ENCODE measurements around the gene POLR2E. TPM values are rescaled to one million over a fixed set of nuclear protein-coding genes. Genes with fewer than 3 reads are reported as not detected.

POLR2E gene
- total RNA-seq, 2 experiments from 2014 or later: 171 to 229 TPM

DNA sequence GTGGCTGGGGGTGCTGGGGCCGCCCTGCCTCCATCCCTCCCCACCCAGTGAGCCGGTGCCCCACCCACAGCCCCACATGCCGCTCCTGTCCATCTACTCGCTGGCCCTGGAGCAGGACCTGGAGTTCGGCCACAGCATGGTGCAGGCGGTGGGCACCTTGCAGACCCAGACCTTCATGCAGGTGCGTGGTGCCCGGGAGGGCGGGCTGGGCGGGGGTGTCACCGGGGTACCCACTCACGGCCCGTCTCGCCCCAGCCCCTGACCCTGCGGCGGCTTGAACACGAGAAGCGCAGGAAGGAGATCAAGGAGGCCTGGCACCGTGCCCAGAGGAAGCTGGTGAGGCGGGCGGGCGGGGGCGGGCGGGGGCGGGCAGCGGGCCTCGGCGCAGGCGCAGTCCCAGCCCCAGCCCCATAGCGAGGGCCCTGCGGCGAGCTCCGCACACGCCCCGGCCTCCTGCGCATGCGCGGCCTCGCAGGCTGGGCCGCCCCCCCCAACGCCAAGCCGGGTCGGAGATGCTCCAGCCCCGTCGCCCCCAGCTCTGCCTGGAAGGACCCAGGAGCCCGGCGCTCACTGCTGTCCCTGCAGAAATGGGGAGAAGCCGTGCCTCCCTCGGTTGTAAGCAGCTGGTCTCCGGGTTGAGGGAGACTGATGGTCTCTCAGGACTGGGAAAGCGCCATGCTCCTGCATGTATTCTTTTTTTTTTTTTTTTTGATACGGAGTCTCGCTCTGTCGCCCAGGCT, 20.5 kb downstream of the POLR2E start:
- Mint-ChIP-seq H3K27me3 (no peaks in the 10 kb centered on the region), H3K4me3 (peak overlapping the region; percentile 52), H3K36me3 (ENCODE audit: low read depth) (peaks cover 65% of the 10 kb centered on the region), H3K27ac (peak overlapping the region; percentile 84), H3K4me1 (peaks cover 63% of the 10 kb centered on the region), H3K9me3 (ENCODE audit: low read depth) (no peaks in the 10 kb centered on the region)
- ATAC-seq (peak; percentile 22), DNase-seq (peak; percentile 93)
- ChIA-PET CTCF (interaction anchor here (0.6 to 4.1 kb wide), 5 partner anchors 9 to 290 kb away, joined by 3 to 26 read pairs (median 5); partner anchors contain the start of gene ARHGAP45), POLR2A (interaction anchor here (0.5 to 1.3 kb wide), 3 partner anchors 53 to 199 kb away, joined by 5 to 8 read pairs (median 7); partner anchors contain the start of genes CIRBP and RNU6-2)
- intact Hi-C loops (cut with DNase I, micrococcal nuclease): no loop called here

DNA sequence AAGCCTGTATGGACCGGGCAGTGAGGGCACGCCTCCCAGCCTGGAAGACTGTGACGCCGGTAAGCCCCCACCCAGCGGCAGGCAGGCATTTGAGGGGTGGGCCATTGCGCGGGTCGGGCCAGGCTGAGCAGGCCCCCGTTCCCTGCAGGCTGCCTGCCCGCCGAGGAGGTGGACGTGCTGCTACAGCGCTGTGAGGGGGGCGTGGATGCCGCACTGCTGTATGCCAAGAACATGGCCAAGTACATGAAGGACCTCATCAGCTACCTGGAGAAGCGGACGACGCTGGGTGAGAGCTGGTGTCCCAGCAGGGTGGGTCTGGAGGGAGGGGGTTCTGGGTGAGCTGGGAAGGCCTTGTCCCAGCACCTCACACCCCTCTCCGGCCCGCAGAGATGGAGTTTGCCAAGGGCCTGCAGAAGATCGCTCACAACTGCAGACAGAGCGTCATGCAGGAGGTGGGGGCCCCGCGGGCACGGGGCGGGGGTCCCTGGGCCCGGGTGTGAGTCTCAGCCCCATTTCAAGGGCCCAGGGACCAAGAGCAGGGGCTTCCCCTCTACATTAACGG, 21.1 kb downstream of the POLR2E start:
- H3K9me3 Mint-ChIP-seq (ENCODE audit: low read depth): no peaks in the 10 kb centered on the region
- ATAC-seq (no peak), DNase-seq (no peak)
- H3K27ac Mint-ChIP-seq: peak overlapping the region; percentile 13
- H3K36me3 Mint-ChIP-seq (ENCODE audit: low read depth): peaks cover 66% of the 10 kb centered on the region
- no peaks in the 10 kb centered on the region for H3K27me3 Mint-ChIP-seq
- H3K4me1 Mint-ChIP-seq: peaks cover 63% of the 10 kb centered on the region
- CTCF ChIA-PET: interaction anchor here (1.0 to 4.1 kb wide), 3 partner anchors 8 to 170 kb away, joined by 5 to 26 read pairs (median 6); partner anchors contain the start of gene ARHGAP45
- POLR2A ChIA-PET: interaction anchor here (1.2 to 1.3 kb wide), 2 partner anchors 53 to 195 kb away, joined by 7 to 8 read pairs; partner anchors contain the start of genes CIRBP and RNU6-2
- peak overlapping the region; percentile 47 for H3K4me3 Mint-ChIP-seq
- intact Hi-C loops (cut with DNase I, micrococcal nuclease): no loop called here

DNA sequence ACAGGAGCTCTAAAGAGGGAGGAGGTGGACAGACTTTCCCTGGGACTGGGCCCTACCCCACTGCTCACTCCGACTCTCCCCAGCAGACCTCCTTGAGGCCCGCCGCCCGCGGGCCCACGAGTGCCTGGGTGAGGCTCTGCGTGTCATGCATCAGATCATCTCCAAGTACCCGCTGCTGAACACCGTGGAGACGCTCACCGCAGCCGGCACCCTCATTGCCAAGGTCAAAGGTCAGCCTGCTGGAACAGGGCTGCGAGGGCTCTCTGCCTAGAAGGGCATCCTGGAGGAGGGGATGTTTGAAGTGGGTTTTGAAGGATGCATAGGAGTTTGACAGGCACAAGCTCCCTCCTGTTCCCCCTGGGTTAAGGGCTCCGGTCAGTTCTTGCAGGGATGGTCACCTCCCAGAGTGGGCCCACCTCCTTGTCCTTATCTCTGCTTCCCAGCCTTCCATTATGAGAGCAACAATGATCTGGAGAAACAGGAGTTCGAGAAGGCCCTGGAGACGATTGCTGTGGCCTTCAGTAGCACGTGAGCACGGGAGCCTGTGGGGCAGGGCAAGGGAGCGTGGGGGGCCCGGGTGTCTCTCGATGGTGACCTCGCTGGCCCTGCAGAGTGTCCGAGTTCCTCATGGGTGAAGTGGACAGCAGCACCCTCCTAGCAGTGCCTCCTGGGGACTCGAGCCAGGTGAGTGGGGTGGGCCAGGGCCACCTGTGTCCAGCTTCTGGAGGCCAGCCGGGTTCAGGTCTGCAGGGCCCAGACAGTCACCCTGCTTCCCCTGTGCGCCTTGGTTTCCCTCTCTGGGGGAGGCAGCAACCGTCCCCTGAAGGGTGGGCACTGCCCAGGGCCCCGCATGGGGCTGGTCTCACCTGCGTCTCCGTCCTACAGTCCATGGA, 21.9 kb downstream of the POLR2E start:
- peaks cover 68% of the 10 kb centered on the region for H3K4me1 Mint-ChIP-seq
- POLR2A ChIA-PET: interaction anchor here (1.2 kb wide), 1 partner anchor 46 kb away, joined by 3 read pairs; no protein-coding TSS in a partner anchor
- ATAC-seq: no peak
- no peak for DNase-seq
- H3K27me3 Mint-ChIP-seq: no peaks in the 10 kb centered on the region
- H3K36me3 Mint-ChIP-seq (ENCODE audit: low read depth): peaks cover 67% of the 10 kb centered on the region
- intact Hi-C loops (cut with DNase I, micrococcal nuclease): no loop called here
- H3K9me3 Mint-ChIP-seq (ENCODE audit: low read depth): no peaks in the 10 kb centered on the region
- H3K4me3 Mint-ChIP-seq: no peak overlapping the region
- CTCF ChIA-PET: interaction anchor here (1.0 kb wide), 1 partner anchor 171 kb away, joined by 3 read pairs; no protein-coding TSS in a partner anchor
- H3K27ac Mint-ChIP-seq: no peak overlapping the region

DNA sequence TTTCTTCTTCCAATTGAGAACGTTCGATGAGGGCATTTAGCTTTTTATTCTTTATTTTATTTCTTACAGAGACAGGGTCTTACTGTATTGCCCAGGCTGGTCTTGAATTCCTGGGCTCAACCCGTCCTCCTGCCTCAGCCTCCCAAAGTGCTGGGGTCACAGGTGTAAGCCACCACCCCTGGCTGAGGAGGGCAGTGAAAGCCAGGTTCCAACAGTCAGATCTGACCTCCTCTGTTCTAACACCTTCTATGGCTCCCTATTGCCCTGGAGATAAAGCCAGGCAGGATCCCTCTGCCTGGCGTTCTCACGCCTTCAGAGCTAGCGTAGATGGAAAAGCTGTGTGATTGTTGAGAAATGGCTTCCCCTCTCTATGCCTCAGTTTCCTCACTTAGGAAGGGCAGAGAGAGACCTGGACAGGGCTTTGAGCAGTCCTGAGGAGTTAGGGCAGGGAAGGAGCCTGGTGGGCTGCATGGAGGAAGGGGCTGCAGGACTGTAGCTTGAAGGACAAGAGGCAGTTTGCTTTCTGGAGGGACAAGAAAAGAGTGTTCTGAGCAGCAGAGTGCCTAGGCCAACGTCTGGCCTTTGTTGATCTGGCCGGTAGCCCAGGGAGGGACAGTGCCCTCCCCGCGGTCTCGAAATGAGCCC, 22.7 kb downstream of the POLR2E start:
- DNase-seq (no peak), ATAC-seq (no peak)
- peaks cover 59% of the 10 kb centered on the region for H3K36me3 Mint-ChIP-seq (ENCODE audit: low read depth)
- peak overlapping the region; percentile 33 for H3K27ac Mint-ChIP-seq
- intact Hi-C loops (cut with DNase I, micrococcal nuclease): no loop called here
- no peaks in the 10 kb centered on the region for H3K9me3 Mint-ChIP-seq (ENCODE audit: low read depth)
- peaks cover 59% of the 10 kb centered on the region for H3K4me1 Mint-ChIP-seq
- ChIA-PET CTCF (interaction anchor here (1.0 kb wide), 1 partner anchor 172 kb away, joined by 3 read pairs; no protein-coding TSS in a partner anchor), POLR2A (interaction anchor here (1.2 kb wide), 1 partner anchor 45 kb away, joined by 3 read pairs; no protein-coding TSS in a partner anchor)
- no peaks in the 10 kb centered on the region for H3K27me3 Mint-ChIP-seq
- no peak overlapping the region for H3K4me3 Mint-ChIP-seq

GRCh38 chr19:1070931-1071791, 24.0 kb downstream of the POLR2E start:
- intact Hi-C loops (cut with DNase I, micrococcal nuclease): no loop called here
- Mint-ChIP-seq H3K9me3 (ENCODE audit: low read depth) (no peaks in the 10 kb centered on the region), H3K4me1 (peaks cover 52% of the 10 kb centered on the region), H3K27me3 (no peaks in the 10 kb centered on the region), H3K4me3 (peak overlapping the region; percentile 51), H3K36me3 (ENCODE audit: low read depth) (peaks cover 53% of the 10 kb centered on the region), H3K27ac (peak overlapping the region; percentile 86)
- CTCF ChIA-PET: no interaction called here
- DNase-seq (no peak), ATAC-seq (no peak)
- POLR2A ChIA-PET: no interaction called here

- peak overlapping the region; percentile 85 for H3K4me3 Mint-ChIP-seq
- H3K27me3 Mint-ChIP-seq: no peaks in the 10 kb centered on the region
- ChIA-PET CTCF (no interaction called here), POLR2A (no interaction called here)
- DNase-seq (no peak), ATAC-seq (no peak)
- no peaks in the 10 kb centered on the region for H3K9me3 Mint-ChIP-seq (ENCODE audit: low read depth)
- intact Hi-C loops (cut with DNase I, micrococcal nuclease): no loop called here
- no peak overlapping the region for H3K27ac Mint-ChIP-seq
- peaks cover 48% of the 10 kb centered on the region for H3K4me1 Mint-ChIP-seq
- H3K36me3 Mint-ChIP-seq (ENCODE audit: low read depth): peaks cover 47% of the 10 kb centered on the region
Observed at GRCh38 chr19:1070576-1070930, 24.6 kb downstream of the POLR2E start.

DNA sequence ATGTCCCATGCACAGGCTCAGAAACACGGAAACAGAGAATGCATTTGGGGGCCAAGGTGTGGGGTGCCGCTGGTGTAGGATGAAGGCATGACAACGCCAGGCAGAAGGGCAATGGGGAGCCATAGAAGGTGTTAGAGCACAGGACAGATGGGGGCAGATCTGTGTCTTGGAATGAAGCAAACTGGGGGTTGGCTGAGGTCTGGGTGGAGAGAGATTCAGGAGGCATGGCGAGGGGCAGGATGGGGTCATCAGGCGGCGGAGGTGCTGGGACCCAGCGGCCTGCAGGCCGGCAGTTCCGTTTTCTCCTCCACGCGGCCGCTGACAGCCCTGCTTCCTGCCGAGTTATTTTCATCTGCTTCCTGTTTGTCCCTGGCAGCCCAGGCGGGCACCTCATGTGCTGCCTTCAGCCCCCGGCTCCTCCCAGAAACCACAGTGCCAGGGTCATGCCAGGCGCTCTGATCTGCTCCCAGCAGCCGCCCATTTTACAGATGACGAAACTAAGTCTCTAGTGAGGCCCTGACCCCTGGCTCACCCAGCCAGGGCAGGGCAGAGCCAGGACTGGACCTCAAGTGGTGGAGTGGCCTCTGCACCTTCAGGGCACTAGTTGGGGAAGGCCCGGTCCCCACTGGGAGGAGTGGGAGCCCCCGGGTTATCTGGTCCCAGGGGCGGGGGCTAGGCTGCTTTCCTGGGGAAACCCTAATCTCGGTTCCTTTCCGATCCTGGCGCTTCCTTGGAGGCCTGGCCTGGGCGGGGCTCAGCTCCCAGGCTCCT, 26.0 kb downstream of the POLR2E start:
- Mint-ChIP-seq H3K4me1 (peaks cover 53% of the 10 kb centered on the region), H3K4me3 (peak overlapping the region; percentile 85), H3K27me3 (no peaks in the 10 kb centered on the region), H3K9me3 (ENCODE audit: low read depth) (no peaks in the 10 kb centered on the region), H3K27ac (peak overlapping the region; percentile 94), H3K36me3 (ENCODE audit: low read depth) (peaks cover 42% of the 10 kb centered on the region)
- intact Hi-C loops (cut with DNase I, micrococcal nuclease): loop anchor here (2.0 to 10.0 kb wide), 6 partner anchors 33 to 786 kb away; partner anchors contain the start of genes CNN2 (in 1 of the 2), GPX4 (in 1 of the 2), PTBP1 (in 1 of the 2) and RNF126 (in 1 of the 2)
- ChIA-PET CTCF (interaction anchor here (0.6 kb wide), 1 partner anchor 698 kb away, joined by 3 read pairs; no protein-coding TSS in a partner anchor), POLR2A (interaction anchor here (1.6 kb wide), 1 partner anchor 10 kb away, joined by 4 read pairs; no protein-coding TSS in a partner anchor)
- peak; percentile 28 for ATAC-seq
- DNase-seq: peak; percentile 81

DNA sequence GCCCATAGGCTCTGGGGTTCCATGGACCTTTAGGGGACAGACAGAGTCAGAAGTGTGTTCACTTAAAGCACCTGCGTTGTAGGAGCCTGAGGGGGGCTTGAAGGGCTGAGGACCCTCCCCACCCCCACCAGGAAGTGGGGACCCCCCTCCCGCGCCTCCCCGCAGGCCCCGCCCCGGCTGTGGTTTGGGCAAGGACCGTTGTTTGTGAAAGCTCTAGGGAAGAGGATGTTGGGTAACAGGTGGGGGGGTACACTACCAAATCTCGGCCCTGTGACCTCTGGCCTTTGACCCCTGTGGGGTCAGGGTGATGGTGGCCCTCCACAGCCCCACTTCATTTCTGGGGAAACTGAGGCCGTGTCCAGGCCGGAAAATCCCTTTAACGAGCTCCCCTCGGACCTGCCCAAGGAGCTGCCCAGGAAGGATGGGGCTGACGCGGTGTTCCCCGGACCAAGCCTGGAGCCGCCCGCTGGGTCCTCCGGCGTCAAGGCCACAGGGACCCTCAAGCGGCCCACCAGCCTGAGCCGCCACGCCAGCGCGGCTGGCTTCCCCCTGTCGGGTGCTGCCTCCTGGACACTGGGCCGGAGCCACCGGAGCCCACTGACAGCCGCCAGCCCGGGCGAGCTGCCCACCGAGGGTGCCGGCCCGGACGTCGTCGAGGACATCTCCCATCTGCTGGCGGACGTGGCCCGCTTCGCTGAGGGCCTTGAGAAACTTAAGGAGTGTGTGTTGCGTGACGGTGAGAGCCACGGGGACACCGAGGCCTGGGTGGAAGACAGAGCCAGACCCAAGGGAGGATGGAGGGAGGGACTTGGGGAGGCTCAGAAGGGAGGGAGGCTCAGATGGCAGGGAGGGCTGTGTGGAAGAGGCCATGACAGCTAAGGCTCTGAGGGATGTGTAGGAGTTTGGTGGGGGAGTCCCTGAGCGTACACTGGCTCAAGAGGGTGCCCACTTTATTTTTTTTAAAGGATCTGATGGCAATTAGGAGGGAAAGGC, 26.9 kb downstream of the POLR2E start:
- intact Hi-C loops (cut with DNase I, micrococcal nuclease): loop anchor here (1.0 to 10.0 kb wide), 7 partner anchors 9 to 786 kb away; partner anchors contain the start of genes CNN2 (in 1 of the 2), GPX4 (in 1 of the 2), PTBP1 (in 1 of the 2) and RNF126 (in 1 of the 2)
- Mint-ChIP-seq H3K27ac (peak overlapping the region; percentile 94), H3K4me3 (peak overlapping the region; percentile 85), H3K27me3 (no peaks in the 10 kb centered on the region), H3K4me1 (peaks cover 53% of the 10 kb centered on the region), H3K36me3 (ENCODE audit: low read depth) (peaks cover 36% of the 10 kb centered on the region), H3K9me3 (ENCODE audit: low read depth) (no peaks in the 10 kb centered on the region)
- ChIA-PET CTCF (interaction anchor here (0.5 to 1.4 kb wide), 4 partner anchors 39 to 201 kb away, joined by 3 to 4 read pairs (median 3); partner anchors contain the start of gene CIRBP), POLR2A (interaction anchor here (1.4 to 2.1 kb wide), 3 partner anchors 9 to 201 kb away, joined by 4 to 8 read pairs (median 4); partner anchors contain the start of gene CIRBP)
- ATAC-seq (peak; percentile 8), DNase-seq (peak; percentile 80)
